Thyroid gland (tissue), 4 donors: ENCODE results near the gene MACROD1. TPM values are rescaled to one million over a fixed set of nuclear protein-coding genes. Genes with fewer than 3 reads are reported as not detected.
"Not testable (repeated sequence)": the region's sequence is repeated elsewhere in the genome, so short reads cannot be mapped to it uniquely, and the experiment has no call there.

Source experiments
- DNase-seq, 2 donors: peaks; one replicate each; pipeline ENCODE4 v3.0.0-alpha.2; 2019
- H3K27ac ChIP-seq, 3 donors: fragments of 200-600 bp; sonication (generic); 1 replicate in 2 of 3; 2 replicates in 1 of 3; pipeline ENCODE4 v1.5.1; 2016 to 2019; ENCODE audit warnings: mild to moderate bottlenecking in 1 of 3, moderate library complexity in 1 of 3
- H3K27me3 ChIP-seq: fragments of 200-600 bp; sonication (generic); one replicate; pipeline ENCODE4 v1.5.1; 2019
- H3K36me3 ChIP-seq, 2 donors: fragments of 200-600 bp; sonication (generic); one replicate each; pipeline ENCODE4 v1.5.1; 2016 to 2019
- H3K4me1 ChIP-seq, 2 donors: fragments of 200-600 bp; sonication (generic); one replicate each; pipeline ENCODE4 v1.5.1; 2017 to 2019
- H3K4me3 ChIP-seq, 3 donors: fragments of 200-600 bp; sonication (generic); replicated peaks in 1 of 3; 1 replicate in 2 of 3; 2 replicates in 1 of 3; pipeline ENCODE4 v1.5.1; 2016; ENCODE audit warnings: mild to moderate bottlenecking in 1 of 3
- H3K9me3 ChIP-seq: fragments of 200-600 bp; sonication (generic); one replicate; pipeline ENCODE4 v1.5.1; 2017
- POLR2A ChIP-seq, 2 donors: fragments of 450-650 bp; IDR thresholded peaks; one replicate each; pipeline ENCODE4 v1.6.1; 2017; ENCODE audit warnings: antibody characterized with exemption in 2 of 2, mild to moderate bottlenecking in 2 of 2, moderate library complexity in 1 of 2
- WGBS, 2 donors: methylation state at CpG; one replicate each; pipeline ENCODE4 v1.1.5; 2017; 5-methylcytosine and 5-hydroxymethylcytosine counted together
- intact Hi-C: fragments of 100-400 bp; cut with DNase I; formaldehyde crosslinking; loops from one replicate; pipeline ENCODE4 v1.15.1; 2023
- total RNA-seq, 4 donors: library from RNA; depleted of rRNA; stranded (reverse); fragments of >200 nt; gene quantifications; one replicate each; pipeline ENCODE4 v1.2.3, GENCODE V29; 2016
- TF ChIP-seq, protein P1 (sequence below), 6 experiments: fragments of 200-600 bp in 3 of 6; fragments of 450-650 bp in 3 of 6; sonication (generic) in 3 of 6; IDR thresholded peaks; one replicate each; pipeline ENCODE4 v1.5.1; 2016 to 2019; ENCODE audit warnings: antibody characterized with exemption in 6 of 6, mild to moderate bottlenecking in 2 of 6, inconsistent platforms in 1 of 6, moderate library complexity in 1 of 6

Gene MACROD1
- total RNA-seq, 4 donors from 2014 or later = 62.5 to 89.5 (median 70.0) TPM

DNA sequence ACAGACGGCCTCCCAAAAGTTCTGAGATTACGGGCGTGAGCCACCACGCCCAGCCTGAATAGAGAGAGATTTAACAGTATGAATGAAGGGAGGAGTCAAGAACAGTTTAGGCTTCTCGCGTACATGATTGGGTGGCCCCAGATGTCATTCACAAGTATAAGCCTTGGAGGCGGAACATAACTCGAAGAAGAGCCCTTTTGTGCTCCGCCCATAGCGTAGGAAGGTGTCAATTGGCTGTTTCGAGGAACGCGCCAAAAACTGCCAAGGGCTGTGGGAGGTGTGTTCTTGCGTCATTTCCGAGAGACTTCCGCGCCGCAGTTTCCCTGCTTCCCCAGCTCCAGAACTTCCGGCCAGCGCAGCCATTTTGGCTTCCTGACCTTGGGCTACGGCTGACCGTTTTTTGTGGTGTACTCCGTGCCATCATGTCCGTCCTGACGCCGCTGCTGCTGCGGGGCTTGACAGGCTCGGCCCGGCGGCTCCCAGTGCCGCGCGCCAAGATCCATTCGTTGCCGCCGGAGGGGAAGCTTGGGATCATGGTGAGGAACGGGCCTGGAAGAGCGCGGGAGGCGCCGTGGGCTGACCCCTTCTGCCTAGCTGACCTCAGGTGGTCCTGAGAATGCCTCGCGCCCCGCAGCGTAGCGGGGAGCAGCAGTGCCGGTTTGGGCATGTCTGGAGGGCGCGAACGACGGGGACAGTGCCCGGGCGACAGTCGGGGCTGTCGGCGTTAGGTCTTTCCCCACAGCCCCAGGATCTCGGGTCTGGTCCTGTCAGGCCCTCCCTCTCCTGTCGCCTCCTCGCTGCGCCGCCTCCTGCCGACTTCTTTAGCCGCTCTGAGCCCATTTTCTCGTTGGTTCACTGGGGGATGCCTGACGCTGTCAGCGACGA, 191.4 kb downstream of the MACROD1 start, which contains the start of gene COX8A:
TSS of gene COX8A (plus strand) at position 362 of the 885 bp plus-strand sequence. CDS start at position 423, 61 bp downstream.
- peak within 1 kb of the TSS; percentile 77 to 93 (median 84) for H3K4me3 ChIP-seq
- H3K36me3 ChIP-seq = no peaks in the 10 kb centered on the region
- intact Hi-C loops = no loop called here
- WGBS, 2 donors = 0 to 1% methylated on average over 20 to 37 of the region's 67 CpGs
- H3K27me3 ChIP-seq = no peaks in the 10 kb centered on the region
- peak; percentile 99 for DNase-seq
- H3K9me3 ChIP-seq = no peaks in the 10 kb centered on the region
- peaks cover 19 to 20% of the 10 kb centered on the region in 2 donors for H3K4me1 ChIP-seq
- peak within 1 kb of the TSS; percentile 85 to 95 (median 91) for H3K27ac ChIP-seq
- TF ChIP-seq, protein P1, sequence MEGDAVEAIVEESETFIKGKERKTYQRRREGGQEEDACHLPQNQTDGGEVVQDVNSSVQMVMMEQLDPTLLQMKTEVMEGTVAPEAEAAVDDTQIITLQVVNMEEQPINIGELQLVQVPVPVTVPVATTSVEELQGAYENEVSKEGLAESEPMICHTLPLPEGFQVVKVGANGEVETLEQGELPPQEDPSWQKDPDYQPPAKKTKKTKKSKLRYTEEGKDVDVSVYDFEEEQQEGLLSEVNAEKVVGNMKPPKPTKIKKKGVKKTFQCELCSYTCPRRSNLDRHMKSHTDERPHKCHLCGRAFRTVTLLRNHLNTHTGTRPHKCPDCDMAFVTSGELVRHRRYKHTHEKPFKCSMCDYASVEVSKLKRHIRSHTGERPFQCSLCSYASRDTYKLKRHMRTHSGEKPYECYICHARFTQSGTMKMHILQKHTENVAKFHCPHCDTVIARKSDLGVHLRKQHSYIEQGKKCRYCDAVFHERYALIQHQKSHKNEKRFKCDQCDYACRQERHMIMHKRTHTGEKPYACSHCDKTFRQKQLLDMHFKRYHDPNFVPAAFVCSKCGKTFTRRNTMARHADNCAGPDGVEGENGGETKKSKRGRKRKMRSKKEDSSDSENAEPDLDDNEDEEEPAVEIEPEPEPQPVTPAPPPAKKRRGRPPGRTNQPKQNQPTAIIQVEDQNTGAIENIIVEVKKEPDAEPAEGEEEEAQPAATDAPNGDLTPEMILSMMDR (IDR thresholded peaks at IDR 0.05) = peak in 2 of 6 experiments; percentile 7 to 11
- peak; percentile 59 to 81 for TF ChIP-seq POLR2A (IDR thresholded peaks at IDR 0.05)

DNA sequence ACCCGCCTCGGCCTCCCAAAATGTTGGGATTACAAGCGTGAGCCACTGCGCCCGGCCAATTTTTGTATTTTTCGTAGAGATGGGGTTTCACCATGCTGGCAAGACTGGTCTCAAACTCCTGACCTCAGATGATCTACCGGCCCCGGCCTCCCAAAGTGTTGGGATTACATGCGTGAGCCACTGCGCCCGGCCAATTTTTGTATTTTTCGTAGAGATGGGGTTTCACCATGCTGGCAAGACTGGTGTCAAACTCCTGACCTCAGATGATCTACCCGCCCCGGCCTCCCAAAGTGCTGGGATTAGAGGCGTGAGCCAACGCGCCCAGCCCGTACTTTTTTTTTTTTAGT, 192.0 kb downstream of the MACROD1 start:
- H3K27ac ChIP-seq, H3K4me3 ChIP-seq, H3K27me3 ChIP-seq, H3K9me3 ChIP-seq, H3K36me3 ChIP-seq, intact Hi-C loops: not testable (repeated sequence)
- peak in 1 of 2 donors; percentile 22 for DNase-seq
- 70 to 71% methylated on average over 18 of the region's 18 CpGs for WGBS, 2 donors
- peaks cover 19 to 20% of the 10 kb centered on the region in 2 donors for H3K4me1 ChIP-seq

DNA sequence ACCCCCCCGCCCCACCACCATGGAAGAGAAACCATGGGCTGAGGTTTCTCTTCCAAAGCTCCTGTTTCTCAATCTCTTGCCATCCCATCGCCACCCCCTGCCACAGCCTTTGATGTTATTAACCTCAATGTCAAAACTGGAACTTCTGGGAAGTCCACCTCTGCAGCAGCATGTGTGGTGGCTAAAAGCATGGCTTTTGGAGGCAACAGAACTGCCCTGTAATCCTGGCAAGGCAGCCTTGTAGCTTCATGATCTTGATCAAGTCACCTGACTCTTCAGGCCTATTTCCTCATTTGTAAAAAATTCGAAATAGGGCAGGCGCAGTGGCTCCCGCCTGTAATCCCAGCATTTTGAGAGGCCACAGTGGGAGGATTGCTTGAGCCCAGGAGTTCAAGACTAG, 195.0 kb downstream of the MACROD1 start:
- intact Hi-C loops = no loop called here
- no peaks in the 10 kb centered on the region for H3K36me3 ChIP-seq
- DNase-seq = no peak
- H3K27me3 ChIP-seq = no peaks in the 10 kb centered on the region
- TF ChIP-seq, protein P1 (IDR thresholded peaks at IDR 0.05) = no peak
- TF ChIP-seq POLR2A (IDR thresholded peaks at IDR 0.05) = no peak
- H3K27ac ChIP-seq = no peak overlapping the region
- H3K4me3 ChIP-seq = no peak overlapping the region
- H3K9me3 ChIP-seq = no peaks in the 10 kb centered on the region
- 82 to 88% methylated on average over 5 of the region's 5 CpGs for WGBS, 2 donors
- peaks cover 9 to 11% of the 10 kb centered on the region in 2 donors for H3K4me1 ChIP-seq

DNA sequence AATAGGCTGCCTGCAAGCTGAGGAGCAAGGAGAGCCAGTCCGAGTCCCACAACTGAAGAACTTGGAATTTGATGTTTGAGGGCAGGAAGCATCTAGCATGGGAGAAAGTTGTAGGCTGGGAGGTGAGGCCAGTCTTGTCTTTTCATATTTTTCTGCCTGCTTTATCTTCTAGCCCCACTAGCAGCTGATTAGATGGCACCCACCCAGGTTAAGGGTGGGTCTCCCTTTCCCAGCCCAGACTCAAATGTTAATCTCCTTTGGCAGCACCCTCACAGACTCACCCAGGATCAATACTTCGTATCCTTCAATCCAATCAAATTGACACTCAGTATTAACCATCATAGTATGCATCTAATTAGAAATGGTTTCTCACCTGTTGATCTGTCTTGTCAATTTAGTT, 196.5 kb downstream of the MACROD1 start:
- whole genome bisulfite sequencing, 2 donors = 92 to 94% methylated on average over 2 of the region's 2 CpGs
- Histone ChIP-seq H3K4me1 (peaks cover 0 to 3% of the 10 kb centered on the region in 2 donors), H3K4me3 (no peak overlapping the region), H3K9me3 (no peaks in the 10 kb centered on the region), H3K27me3 (no peaks in the 10 kb centered on the region), H3K36me3 (no peaks in the 10 kb centered on the region), H3K27ac (no peak overlapping the region)
- intact Hi-C loops = no loop called here
- TF ChIP-seq, protein P1 (IDR thresholded peaks at IDR 0.05) = no peak
- TF ChIP-seq POLR2A (IDR thresholded peaks at IDR 0.05) = no peak
- DNase-seq = no peak

DNA sequence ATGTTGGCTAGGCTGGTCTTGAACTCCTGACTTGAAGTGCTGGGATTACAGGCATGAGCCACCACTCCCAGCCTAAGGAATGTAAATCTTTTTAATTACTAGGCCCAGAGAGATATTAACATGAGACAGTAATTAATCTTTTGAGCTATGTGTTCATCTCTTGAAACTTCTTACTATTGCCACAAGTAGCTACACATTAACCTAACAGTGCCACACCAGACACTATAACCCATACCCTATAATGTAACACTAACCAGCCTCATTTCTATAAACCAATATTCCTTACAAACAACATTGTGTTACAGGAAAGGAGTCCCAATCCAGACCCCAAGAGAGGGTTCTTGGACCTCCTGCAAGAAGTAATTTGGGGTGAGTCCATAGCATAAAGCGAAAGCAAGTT, 199.5 kb downstream of the MACROD1 start:
- Histone ChIP-seq H3K4me3 (no peak overlapping the region), H3K27me3 (no peaks in the 10 kb centered on the region), H3K36me3 (no peaks in the 10 kb centered on the region), H3K4me1 (no peaks in the 10 kb centered on the region), H3K9me3 (no peaks in the 10 kb centered on the region), H3K27ac (no peak overlapping the region)
- 92 to 100% methylated on average over 1 of the region's 1 CpG for WGBS, 2 donors
- TF ChIP-seq, protein P1 (IDR thresholded peaks at IDR 0.05) = no peak
- no peak for TF ChIP-seq POLR2A (IDR thresholded peaks at IDR 0.05)
- intact Hi-C loops = no loop called here
- no peak for DNase-seq

DNA sequence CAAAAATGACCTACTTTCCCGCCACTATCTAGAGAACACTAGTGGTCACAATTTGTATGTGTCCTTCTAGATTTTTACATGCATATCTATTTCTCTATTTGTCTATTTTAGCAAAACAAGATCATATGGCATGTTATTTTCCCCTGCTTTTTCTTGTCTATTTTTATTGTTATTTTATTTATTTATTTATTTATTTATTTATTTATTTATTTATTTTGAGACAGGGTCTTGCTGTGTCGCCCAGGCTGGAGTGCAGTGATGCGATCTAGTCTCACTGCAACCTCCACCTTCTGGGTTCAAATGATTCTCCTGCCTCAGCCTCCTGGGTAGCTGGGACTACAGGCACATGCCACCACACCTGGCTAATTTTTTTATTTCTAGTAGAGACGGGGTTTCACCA, 202.0 kb downstream of the MACROD1 start:
- H3K9me3 ChIP-seq, H3K4me1 ChIP-seq, H3K27ac ChIP-seq, H3K27me3 ChIP-seq, H3K36me3 ChIP-seq, H3K4me3 ChIP-seq, intact Hi-C loops, DNase-seq: not testable (repeated sequence)
- 95 to 96% methylated on average over 4 of the region's 4 CpGs for WGBS, 2 donors
